ENCODE results near the gene FMNL2.

Gene FMNL2

GRCh38 chr2:152342259-152343046 lies 7.5 kb downstream of the FMNL2 start:
- no peak for DNase-seq

DNA sequence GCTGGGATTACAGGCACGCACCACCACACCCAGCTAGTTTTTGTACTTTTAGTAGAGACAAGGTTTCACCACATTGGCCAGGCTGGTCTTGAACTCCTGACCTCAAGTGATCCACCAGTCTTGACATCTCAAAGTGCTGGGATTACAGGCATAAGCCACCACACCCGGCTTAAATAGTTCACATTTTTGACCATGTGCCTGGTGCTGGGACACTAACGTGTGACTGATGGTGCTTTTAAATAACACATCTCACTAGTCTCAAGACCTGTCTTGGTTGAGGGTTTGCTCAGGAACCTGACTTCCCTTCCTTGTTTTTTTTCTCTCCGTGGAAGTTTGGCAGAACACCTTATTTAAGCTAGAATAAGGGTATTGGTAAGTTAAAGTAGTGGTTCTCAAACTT lies 8.5 kb downstream of the FMNL2 start:
- no peak for DNase-seq

DNA sequence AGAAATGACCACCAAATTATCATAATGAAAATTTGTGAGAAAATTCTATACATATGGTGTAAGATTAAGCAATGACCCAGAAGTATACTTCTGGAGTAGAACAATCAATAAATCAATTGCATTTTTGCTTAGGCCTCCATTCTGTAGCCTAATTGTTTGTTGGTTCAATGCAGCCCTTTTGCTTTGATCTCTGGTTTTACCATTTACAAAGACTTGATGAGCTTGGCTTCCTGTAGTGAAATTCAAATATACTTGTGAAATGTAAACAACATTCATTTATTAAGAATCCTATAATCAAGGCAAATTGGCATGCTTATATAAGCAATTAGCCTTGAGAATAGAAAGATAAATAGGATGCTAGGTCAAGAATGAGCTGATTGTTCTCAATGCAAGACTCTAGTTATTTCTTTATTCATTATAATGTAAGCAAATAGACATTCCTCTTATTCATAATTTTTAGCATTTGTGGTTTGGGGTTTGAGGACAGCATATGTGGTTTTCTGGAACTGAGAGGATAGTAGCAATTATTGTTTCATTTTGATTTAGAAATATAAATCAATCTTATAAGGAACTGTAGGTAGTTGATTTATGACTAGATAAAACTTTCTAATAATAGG lies 9.7 kb downstream of the FMNL2 start:
- DNase-seq, result no peak

GRCh38 chr2:152347076-152347475 lies 12.1 kb downstream of the FMNL2 start:
- no peak for DNase-seq

DNA sequence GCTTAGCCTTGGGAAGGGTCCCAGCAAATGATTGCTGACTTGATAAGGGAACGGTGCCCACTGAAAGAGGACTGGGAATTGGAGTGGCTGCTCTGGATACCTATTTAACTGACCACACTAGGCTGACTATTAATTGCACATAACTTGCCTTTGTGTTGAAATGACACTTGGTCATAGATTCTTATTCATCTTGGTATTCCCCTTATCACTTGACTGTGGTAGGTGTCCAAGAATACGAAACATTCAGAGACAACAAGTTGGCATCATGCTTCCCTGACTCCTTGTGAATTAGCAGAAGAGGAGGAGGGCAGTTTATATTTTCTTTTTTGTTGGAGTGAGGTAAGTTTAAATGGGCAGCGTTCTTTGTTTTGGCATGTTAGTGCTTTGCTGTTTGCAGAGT lies 13.4 kb downstream of the FMNL2 start:
- DNase-seq, result no peak

GRCh38 chr2:152349416-152349815 lies 14.4 kb downstream of the FMNL2 start:
- DNase-seq, result no peak

DNA sequence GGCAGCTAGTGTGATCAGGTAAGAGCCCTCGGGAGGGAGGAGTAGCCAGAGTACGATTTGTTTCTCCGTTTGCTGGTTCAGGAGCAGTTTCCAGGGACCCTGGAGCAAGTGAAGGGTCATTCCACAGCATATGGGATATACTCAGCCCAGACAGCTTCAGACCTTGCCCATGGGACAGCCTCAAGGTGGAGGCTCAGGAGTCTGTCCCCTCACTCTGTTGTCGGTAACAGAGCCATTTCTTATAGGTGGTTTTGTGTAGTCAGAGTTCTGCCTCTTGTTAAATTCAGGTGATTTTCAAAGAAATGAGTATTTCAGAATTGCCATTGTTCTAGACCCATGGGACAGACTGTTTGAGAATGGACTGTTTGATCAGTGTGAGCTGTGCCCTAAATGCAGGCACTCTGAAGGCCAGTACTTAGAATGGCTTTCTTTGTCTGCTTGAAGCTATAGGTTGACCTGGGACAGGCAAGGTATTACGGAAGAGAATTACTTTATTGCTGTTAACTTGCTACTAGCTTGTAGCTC lies 15.2 kb downstream of the FMNL2 start:
- DNase-seq, result no peak

- no peak for DNase-seq
These were observed 17.6 kb downstream of the FMNL2 start for GRCh38 chr2:152352616-152353015.

DNA sequence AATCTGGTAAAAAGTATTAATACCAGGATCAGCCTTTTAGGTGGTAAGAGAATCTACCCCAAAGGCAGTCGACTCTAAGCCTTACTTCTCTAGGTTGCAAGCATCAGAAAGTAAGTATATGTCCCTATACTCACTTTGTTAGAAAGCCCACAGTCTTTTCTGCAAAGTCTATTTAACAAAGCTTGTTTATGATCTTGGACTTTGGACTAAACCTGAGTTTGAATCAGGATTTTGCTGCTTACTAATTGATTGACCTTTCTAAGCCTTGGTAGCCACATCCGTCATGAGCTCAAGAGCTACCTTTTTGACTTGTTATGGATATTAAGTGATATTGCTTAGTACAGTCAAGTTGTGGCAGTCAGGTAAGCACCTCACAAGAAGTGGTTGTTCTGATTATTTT lies 18.4 kb downstream of the FMNL2 start:
- no peak for DNase-seq

- no peak for DNase-seq
These were observed 19.2 kb downstream of the FMNL2 start for GRCh38 chr2:152354069-152354755.

- no peak for DNase-seq
These were observed 19.9 kb downstream of the FMNL2 start for GRCh38 chr2:152354909-152355308.

- DNase-seq, result no peak
These were observed 20.4 kb downstream of the FMNL2 start for GRCh38 chr2:152355409-152355831.

DNA sequence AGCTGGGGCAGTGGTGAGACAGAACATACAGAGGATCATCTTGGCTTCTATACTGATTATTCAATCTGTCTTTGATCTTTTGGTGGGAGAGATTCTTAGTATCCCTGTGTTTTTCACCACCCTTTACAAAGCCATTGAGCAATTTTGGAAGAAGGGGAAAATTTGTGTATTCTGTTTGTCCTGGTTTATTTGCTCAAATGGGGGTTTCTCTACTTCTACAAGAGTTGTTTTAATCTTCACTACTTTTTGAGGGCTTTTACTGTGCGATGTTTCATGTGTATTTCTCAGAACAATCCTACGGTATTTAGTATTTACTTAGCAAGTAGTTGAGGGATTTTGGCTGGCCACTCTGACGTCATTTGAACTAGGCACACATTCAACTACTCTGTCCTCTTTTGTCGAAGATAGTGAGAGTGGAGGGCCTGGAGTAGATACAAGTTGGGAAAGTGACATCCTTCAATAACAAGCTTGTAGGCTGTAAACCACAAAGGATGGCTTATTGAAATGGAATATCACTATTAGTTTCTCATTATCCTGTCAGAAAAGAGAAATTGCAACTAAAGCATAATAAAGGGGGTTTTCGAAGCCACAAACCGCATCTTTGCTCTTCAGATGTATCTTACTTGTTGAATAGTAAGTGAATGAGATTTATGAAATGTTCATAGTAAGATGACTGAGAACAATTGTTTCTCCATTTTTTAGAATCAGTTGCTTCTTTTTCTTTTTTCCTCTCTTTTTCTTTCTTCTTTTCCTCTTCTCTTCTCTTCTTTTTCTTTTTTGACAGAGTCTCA lies 24.8 kb downstream of the FMNL2 start:
- DNase-seq, result no peak

DNA sequence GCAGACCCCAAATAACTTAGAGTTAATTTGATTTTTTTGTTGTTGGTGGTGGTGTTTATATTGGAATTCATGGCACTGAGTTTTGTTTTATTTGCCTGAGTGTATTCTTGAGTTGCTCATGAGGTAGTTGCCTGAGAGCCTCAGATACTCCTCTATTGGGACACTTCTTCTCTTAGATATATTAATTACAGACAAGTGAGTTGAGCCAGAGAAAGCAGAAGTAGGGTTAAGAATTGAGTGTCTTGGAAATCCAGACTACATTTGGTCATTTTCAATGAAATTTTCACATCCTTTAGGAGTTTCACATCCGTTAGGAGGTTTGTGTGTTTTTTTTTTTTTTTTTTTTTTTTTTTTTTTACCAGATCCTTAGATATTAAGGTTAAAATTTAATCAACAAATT lies 29.0 kb downstream of the FMNL2 start:
- no peak for DNase-seq

DNA sequence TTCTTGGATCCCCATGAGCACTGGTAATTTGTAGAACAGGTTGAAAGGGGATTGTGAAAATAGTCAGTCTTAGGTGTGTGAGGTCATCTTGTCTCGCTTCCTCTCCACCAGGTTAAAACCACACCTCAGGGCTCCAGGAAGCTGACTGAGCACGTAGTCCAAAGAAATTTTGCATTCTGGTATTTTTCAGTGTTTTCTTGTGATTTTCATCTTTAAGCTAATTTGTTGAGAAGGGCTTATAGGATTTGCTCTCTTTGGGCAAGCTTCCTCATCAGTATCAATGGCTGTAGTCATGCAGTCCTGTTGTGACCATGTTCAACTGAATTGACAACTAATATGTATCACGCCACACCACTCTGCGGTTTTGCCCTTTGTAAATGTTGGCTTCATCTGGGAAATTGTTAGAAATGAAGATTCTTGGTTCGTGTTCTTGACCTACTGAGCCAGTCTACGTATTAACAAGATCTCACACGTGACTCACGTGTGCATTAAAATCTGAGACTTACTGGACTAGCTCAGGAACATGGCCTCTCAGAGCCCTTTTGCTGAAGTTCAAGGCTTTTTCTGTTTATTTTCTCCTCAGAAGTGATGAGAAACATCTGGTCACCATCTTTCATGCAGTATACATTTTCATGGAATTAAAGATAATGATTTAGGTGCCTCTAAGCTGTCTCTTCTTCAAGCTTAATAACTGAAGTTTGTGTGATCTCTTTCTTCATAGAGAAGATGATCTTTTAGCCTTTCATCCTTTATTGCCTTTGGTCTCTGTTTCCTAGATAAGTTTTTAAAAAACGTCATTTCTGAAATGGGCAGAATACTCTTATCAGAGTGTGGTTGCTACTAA lies 32.8 kb downstream of the FMNL2 start:
- DNase-seq, result no peak

DNA sequence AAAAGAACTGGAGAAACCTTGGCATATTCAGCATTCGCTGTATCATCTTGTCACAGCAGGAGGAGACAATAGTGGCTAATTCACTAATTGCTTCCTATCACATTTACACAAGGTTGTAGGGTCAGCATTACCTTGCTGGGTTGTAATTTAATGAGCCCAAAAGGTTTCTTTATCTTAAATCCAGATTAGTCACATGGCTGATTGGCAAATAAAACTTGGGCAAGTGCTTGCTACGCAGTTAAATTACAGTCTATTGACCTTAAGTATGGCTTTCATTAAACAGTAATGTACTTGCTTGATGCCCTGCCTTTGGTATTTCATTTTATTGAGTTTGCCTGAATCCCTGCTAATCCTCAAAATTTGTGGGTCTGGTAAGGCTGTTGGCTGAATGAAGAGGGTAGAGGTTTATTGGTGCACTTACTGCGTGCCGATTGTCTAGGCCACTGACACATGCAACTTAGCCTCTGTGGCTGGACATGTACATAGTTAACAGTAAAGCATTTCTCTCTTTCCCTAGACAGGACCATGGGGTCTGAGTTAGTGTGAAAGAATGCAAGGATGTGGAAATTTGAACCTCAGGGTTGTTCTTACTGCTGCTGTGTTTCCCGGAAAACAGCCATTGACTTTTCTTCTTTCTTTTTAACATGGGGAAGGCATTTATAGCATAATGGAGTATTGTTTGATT lies 34.3 kb downstream of the FMNL2 start:
- DNase-seq, result no peak

- DNase-seq, result no peak
These were observed 35.8 kb downstream of the FMNL2 start for GRCh38 chr2:152370783-152371182.

- DNase-seq, result no peak
These were observed 37.5 kb downstream of the FMNL2 start for GRCh38 chr2:152372438-152372984.

DNA sequence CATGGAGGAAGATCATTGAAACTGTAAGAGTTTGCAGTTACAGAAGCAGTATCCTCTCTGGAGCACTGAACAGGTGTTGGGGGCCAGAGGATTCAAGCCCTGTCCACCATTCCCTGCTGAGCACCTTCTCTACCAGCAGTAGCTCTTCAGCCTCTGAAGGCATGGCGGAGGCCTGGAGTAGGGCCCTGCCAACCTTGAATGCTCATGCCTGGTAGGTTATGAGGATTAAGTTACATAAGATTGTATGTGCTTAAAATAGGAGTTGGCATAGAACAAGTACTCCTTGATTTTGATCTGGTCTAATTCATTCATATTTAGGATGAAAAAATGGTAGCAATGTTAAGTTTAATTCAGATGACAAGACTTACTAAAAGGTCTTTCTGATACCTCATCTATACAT lies 40.2 kb downstream of the FMNL2 start:
- DNase-seq, result no peak

DNA sequence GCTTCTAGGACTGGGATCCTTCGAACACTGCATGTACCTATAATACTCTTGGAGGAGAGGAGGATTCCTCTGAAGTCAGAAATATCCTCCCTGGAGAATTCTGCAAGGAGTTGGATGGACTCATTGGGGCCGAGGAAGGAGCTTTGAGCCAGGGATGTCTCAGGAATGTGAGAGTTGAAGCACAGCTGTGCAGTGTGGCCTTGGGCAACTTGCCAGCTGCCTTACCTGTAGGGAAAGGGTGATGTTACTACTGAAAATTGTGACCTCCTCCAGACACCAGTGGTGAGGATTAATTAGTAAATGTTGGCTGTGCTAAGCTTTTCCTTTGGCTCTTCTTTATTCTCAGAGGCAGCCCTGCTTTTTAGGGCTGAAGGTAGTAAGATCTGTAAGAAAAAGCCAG lies 41.4 kb downstream of the FMNL2 start:
- DNase-seq, result no peak

- DNase-seq, result no peak
These were observed 42.0 kb downstream of the FMNL2 start for GRCh38 chr2:152376968-152377367.
